HG03280 (cell line): ENCODE results near the gene TULP4.
"Not testable (repeated sequence)": the region's sequence is repeated elsewhere in the genome, so short reads cannot be mapped to it uniquely, and the experiment has no call there.

Source experiments
- ATAC-seq: cut with Tn5 transposase; IDR thresholded peaks from one replicate; pipeline ENCODE4 v1.9.1; 2021; ENCODE audit warnings: mild to moderate bottlenecking, moderate library complexity; ENCODE audit not compliant: unreplicated experiment

TULP4 gene

DNA sequence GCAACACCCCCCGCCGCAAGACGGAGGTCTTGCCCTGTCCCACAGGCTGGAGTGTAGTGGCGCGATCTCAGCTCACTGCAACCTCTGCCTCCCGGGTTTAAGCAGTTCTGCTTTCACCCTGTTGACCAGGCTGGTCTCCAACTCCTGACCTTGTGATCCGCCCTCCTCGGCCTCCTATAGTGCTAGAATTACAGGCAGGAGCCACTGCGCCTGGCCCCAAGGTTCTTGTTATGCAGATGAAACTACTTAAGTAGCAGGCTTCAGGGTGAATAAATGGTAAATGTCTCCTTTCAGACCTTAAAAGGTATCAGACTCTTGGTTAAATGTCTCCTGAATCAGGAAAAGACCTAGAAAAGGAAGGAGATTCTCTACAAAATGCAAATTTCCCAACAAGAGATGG, 152.2 kb downstream of the TULP4 start:
- no peak for ATAC-seq

- ATAC-seq = no peak
These were observed 153.0 kb downstream of the TULP4 start for GRCh38 chr6:158465257-158465656.

DNA sequence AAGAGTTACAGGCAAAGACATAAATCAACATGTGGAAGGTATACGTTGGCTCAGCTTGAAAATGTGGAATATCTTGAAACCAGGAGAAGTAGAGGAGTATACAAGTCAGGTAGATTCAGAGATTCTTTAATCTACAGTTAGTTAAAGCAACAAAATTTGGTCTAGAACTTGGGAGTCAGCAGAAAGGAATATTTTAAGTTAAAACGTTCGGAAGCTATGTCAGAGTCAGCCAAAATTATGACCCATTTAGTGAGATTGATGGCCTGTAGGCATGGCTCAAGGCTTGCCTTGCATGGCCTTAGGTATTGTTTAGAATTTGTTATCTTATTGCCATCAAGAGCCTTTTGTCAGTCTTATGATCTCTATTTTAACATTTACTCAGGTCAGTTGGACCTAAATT, 153.5 kb downstream of the TULP4 start:
- ATAC-seq = no peak

- ATAC-seq = no peak
These were observed 155.7 kb downstream of the TULP4 start for GRCh38 chr6:158467923-158468322.

- ATAC-seq = no peak
These were observed 156.4 kb downstream of the TULP4 start for GRCh38 chr6:158468666-158469065.

DNA sequence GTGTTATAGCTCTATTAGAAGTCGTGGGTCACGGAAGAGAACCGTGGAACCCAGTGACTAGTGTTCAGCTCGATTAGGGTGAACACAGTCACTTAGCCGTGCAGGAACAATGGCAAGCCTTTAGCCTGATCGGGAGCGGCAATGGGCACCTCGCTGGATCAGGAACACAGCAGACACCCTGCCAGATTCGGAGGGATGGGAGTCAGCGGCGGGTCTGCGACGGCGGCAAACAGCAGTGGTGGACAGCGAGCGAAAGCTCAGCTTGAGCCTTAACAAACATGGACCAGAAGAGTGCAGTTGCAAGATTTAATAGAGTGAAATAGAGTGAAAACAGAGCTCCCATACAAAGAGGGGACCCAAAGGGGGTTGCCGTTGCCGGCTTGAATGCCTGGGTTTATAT, 157.8 kb downstream of the TULP4 start:
- ATAC-seq = not testable (repeated sequence)

GRCh38 chr6:158471339-158471738, 159.1 kb downstream of the TULP4 start:
- ATAC-seq = no peak

DNA sequence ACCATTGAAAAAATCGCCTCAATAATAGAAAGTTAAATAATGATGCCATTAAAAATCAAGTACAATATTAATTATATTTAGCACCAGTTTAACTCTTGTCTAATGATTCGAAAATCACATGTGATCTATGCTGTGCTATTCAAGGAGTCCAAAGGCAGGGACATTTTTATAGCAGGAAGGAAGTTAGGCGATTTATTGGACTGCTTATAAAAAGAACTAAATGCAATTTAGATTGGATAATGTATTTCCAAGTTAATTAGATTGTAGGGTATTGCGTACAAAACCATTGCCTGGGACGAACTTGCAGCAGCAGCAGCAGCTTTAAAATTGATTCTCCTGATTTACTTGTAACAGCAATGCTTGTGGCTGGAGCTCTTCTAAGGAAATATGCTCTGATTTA, 160.2 kb downstream of the TULP4 start:
- no peak for ATAC-seq

DNA sequence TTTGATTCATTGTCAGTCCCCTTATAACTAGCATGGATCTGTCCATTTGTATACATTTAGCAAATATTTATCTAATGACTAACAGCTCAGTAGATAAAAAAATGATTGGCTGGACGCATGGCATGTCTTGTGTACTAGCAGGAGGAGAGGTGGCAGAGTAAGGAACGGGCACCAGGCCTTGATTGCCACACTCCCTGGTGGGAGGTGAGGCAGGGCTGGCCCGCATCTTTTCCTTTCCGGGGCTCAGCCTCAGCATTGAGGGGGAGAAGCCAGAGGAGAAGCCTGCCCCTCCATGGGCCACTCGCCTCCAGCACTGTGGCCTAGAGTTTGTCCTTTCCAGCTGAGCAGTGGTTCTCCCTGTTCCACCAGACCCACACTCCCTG, 162.7 kb downstream of the TULP4 start:
- ATAC-seq = peak; percentile 2

DNA sequence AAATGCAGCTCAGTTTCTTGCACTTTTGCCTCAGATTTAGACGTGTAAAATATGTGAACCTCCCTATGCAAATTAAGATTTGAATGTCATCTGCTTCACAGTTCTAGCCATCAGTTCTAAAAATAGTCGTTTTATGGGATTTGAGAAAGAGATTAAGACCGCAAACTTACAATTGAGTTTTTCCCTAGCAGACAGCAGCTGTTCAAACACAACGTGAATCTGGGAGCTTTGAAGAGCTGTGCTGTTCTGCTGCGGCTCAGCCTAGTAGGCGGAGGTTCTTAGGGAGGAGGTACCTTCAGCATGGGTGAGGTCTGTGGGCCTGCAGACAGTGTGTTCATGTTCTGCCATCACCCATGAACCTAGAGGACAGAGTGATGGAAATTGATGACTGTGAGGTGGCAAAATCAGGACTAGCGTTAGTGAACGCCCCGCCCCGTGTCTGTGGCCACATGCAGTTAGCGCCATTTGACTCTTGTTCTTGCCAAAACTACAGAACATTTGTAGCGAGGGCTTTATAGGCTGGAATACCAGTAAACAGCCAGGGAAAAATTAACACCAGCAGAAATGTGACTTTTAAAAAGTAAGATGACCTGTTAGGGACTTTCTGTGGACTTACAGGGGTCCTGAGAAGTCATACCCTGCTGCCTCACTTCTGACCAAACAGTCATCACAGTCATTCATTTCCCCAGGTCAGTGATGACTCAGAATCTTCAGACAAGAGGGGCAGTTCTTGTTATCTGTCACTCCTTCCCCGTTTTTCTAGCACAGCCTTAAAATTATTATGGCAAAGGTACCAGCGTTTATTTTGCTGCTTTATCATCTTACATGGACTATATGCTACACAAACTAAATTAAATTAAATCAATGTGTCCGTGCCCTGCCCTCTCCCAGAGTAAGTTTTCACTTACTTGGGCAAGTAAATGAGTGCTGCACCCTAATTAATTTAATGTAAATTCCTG, 163.4 kb downstream of the TULP4 start:
- peak; percentile 76 for ATAC-seq

- ATAC-seq = no peak
These were observed 164.1 kb downstream of the TULP4 start for GRCh38 chr6:158476389-158476788.

DNA sequence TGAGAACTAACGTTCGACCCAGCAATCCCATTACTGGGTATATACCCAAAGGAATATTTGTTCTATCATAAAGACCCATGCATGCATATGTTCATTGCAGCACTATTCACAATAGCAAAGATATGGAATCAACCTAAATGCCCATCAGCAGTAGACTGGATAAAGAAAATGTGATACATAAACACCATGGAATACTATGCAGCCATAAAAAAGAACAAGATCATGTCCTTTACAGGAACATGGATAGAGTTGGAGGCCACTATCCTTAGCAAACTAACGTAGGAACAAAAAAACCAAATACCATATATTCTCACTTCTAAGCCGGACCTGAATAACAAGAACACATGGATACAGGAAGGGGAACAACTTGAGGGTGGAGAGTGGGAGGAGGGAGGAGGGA, 165.5 kb downstream of the TULP4 start:
- ATAC-seq = not testable (repeated sequence)

GRCh38 chr6:158480989-158481388, 168.7 kb downstream of the TULP4 start:
- no peak for ATAC-seq

GRCh38 chr6:158481690-158482473, 169.6 kb downstream of the TULP4 start:
- ATAC-seq = no peak

DNA sequence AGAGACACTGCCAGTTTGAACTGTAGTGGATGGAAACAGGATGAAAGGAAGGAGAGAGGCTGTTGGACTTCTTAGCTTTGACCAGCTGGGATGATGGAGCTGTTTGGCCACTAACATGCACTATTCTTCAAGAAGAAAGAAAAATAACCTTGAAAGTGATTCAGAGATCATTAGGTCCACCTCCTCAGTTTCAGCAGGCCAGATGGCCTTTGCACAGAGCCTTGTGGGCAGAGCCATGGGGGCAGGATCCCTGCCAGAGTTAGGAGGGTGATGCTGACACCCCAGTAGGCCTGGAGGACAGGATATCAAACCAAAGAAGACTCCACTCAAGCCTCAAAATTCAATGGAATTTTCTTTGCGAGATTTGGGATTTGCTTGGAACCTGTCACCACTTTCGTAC, 173.2 kb downstream of the TULP4 start:
- ATAC-seq = no peak

DNA sequence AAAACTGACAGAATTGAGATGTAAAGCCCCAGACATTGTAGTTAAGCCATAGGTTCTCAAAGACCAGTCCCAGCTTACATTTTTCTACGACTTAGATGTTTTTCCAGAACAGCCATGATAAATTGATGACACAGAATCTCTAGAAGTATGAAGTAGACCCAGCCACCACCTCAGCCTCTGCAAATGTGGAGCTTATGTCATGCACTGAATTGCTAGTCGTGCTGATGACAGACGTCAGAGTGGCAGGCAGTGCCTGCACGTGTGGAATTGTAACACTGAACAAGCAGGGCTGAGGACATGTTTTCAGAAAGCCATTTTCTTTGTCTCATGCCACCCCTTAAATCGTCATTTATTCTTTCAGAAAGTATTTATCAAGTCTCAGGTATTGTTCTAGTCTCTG, 175.2 kb downstream of the TULP4 start:
- no peak for ATAC-seq

DNA sequence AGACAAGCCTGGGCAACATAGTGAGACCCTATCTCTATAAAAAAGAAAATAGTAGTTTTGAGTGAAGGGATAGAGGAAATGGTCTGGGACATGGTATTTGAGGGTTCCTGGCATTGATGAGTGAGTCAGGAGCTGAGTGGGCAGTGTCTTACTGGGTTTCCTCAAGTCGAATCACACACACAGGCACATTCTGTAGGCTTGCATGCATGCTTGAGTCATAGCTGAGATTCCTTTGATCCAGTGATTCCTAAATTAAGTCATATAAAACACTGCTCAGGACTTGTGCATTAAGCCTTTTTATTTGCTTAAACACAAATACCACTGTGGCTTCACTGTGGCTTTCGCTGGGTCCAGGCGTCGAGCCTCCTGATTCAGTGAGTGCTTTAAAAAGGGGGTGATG, 175.8 kb downstream of the TULP4 start:
- ATAC-seq = no peak

- no peak for ATAC-seq
These were observed 177.2 kb downstream of the TULP4 start for GRCh38 chr6:158489441-158489840.

DNA sequence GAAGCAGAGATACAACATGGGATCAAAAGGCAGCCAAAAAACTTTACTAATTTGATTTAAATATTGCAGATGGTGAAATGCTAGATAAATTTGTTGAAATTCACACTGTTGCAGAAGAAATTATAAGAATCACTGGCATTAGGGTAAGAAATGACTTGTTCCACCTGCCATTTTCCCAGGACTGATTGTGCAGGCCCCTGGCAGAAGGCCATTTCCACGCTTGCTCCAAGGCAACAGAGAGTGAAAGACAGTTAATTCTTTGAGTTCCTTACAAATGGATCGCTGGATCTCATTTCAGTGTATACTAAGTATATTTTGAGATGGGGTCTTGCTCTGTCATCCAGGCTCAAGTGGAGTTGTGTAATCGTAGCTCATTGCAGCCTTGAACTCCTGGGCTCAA, 180.6 kb downstream of the TULP4 start:
- ATAC-seq = no peak

DNA sequence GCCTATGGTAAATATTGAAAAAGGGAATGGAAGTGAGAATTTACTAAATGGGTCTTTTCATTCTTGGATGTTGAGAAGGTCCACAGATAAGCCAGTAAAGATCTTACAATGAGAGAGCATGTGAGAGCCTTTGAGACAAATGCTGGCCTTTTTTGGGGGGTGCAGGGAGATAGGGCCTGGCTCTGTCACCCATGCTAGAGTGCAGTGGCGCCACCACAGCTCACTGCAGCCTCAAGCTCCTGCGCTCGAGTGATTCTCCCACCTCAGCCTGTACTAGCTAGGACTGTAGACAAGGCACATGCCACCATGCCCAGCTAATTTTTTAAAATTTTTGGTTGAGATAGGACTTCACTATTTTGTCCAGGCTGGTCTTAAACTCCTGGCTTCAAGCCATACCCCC, 184.4 kb downstream of the TULP4 start:
- ATAC-seq = no peak

DNA sequence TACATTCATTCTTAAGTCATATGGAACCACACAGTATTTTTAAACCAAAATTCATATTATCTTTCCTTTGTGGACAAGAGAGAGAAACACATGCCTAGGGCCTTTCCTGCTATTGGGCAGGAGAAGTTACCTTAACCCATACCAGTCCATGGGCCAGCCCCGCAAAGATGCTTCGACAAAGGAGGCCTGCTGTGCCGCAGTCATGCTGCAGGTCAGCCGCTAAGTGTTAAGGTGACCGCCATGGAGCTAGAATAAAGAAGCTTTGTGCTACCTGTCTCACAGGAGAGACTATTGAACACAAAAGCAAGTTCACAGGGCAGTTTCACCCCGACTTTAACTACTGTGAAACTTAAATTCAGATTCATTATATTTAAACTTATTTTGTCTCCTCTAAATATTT, 185.4 kb downstream of the TULP4 start:
- ATAC-seq = no peak

DNA sequence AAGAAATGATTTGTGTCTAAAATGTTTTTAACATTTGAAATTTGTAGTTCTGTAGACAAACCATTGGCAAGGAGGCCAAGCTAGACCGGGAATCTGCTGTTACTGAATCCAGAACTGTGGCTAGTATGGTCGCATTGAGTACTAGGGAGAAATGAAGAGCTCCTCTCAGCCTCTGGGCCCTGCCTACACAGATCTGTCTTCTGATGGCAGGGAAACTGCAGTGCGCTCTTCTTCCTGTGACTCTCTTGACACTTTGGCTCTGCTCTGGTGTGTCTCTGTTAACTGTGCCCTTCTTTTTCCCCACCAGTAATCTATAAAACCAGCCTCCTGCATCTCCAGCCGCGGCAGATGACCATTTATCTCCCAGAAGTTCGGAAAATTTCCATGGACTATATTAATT, 186.1 kb downstream of the TULP4 start:
- ATAC-seq = no peak
